Measurements from ENCODE around the gene CAMTA1. TPM values are rescaled to one million over a fixed set of nuclear protein-coding genes. Genes with fewer than 3 reads are reported as not detected.

Gene CAMTA1
- total and polyA plus RNA-seq, 4 donors: 18.0 to 93.5 (median 35.8) TPM

- H3K9ac ChIP-seq (ENCODE audit: low read depth in 1 of 2, low read length in 2 of 2): no peak overlapping the region
- no peaks in the 10 kb centered on the region for H3K9me3 ChIP-seq (ENCODE audit: control insufficient read depth in 4 of 4, low read length in 3 of 4)
- peaks cover 0 to 3% (median 0%) of the 10 kb centered on the region in 4 donors for H3K27me3 ChIP-seq (ENCODE audit: control insufficient read depth in 4 of 4, insufficient read depth in 4 of 4, low read length in 3 of 4)
- H3K36me3 ChIP-seq (ENCODE audit: control insufficient read depth in 4 of 4, insufficient read depth in 3 of 4, low read depth in 1 of 4, low read length in 3 of 4): no peaks in the 10 kb centered on the region
- no peak for TF ChIP-seq NR2F2 (IDR thresholded peaks at IDR 0.05)
- TF ChIP-seq TAF1 (conservative IDR thresholded peaks at IDR 0.05): no peak
- TF ChIP-seq HNF4G (IDR thresholded peaks at IDR 0.05): no peak
- no peak for TF ChIP-seq REST (IDR thresholded peaks at IDR 0.05)
- TF ChIP-seq, protein P1, sequence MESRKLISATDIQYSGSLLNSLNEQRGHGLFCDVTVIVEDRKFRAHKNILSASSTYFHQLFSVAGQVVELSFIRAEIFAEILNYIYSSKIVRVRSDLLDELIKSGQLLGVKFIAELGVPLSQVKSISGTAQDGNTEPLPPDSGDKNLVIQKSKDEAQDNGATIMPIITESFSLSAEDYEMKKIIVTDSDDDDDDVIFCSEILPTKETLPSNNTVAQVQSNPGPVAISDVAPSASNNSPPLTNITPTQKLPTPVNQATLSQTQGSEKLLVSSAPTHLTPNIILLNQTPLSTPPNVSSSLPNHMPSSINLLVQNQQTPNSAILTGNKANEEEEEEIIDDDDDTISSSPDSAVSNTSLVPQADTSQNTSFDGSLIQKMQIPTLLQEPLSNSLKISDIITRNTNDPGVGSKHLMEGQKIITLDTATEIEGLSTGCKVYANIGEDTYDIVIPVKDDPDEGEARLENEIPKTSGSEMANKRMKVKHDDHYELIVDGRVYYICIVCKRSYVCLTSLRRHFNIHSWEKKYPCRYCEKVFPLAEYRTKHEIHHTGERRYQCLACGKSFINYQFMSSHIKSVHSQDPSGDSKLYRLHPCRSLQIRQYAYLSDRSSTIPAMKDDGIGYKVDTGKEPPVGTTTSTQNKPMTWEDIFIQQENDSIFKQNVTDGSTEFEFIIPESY (IDR thresholded peaks at IDR 0.05): no peak
- TF ChIP-seq EGR1 (IDR thresholded peaks at IDR 0.05; ENCODE audit: low read depth in 2 of 2): no peak
- H3K4me3 ChIP-seq (ENCODE audit: low read depth in 1 of 3, low read length in 3 of 3): no peak overlapping the region
- DNase-seq (ENCODE audit: low spot score): no peak
- H3K4me1 ChIP-seq (ENCODE audit: control insufficient read depth in 4 of 4, insufficient read depth in 4 of 4, low read length in 3 of 4): no peaks in the 10 kb centered on the region
- WGBS: 87% methylated on average over 9 of the region's 9 CpGs
- H3K27ac ChIP-seq (ENCODE audit: low read depth in 1 of 2, low read length in 2 of 2): no peak overlapping the region
These were observed 202.7 kb downstream of the CAMTA1 start for GRCh38 chr1:6987940-6988339.

DNA sequence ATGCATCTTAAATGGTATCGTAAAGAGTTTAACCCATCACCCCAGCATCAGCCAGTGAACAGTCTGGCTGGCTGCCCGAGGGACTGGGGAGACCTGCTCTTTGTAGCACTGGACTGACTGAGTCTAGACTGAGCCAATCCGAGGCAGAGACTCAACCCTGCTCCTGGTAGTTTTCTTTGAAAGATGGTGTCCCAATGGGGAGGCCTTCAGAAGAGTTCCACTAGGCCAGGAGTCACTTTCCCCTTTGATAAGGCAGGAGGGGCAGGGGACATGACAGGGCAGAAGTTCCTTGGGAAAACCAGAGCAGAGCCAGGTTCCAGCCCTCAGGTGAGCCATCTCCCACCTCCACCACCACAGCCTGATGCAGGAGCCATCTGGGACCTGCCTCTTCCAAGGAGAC is 203.5 kb downstream of the CAMTA1 start:
- H3K27me3 ChIP-seq (ENCODE audit: control insufficient read depth in 4 of 4, insufficient read depth in 4 of 4, low read length in 3 of 4): peaks cover 0 to 3% (median 0%) of the 10 kb centered on the region in 4 donors
- 84% methylated on average over 3 of the region's 3 CpGs for WGBS
- H3K36me3 ChIP-seq (ENCODE audit: control insufficient read depth in 4 of 4, insufficient read depth in 3 of 4, low read depth in 1 of 4, low read length in 3 of 4): no peaks in the 10 kb centered on the region
- H3K27ac ChIP-seq (ENCODE audit: low read depth in 1 of 2, low read length in 2 of 2): no peak overlapping the region
- no peak for DNase-seq (ENCODE audit: low spot score)
- H3K9ac ChIP-seq (ENCODE audit: low read depth in 1 of 2, low read length in 2 of 2): no peak overlapping the region
- no peaks in the 10 kb centered on the region for H3K4me1 ChIP-seq (ENCODE audit: control insufficient read depth in 4 of 4, insufficient read depth in 4 of 4, low read length in 3 of 4)
- H3K9me3 ChIP-seq (ENCODE audit: control insufficient read depth in 4 of 4, low read length in 3 of 4): no peaks in the 10 kb centered on the region
- no peak overlapping the region for H3K4me3 ChIP-seq (ENCODE audit: low read depth in 1 of 3, low read length in 3 of 3)
- TF ChIP-seq YY1 (IDR thresholded peaks at IDR 0.05): no peak
- TF ChIP-seq HNF4A (conservative IDR thresholded peaks at IDR 0.05): no peak
- TF ChIP-seq GABPA (IDR thresholded peaks at IDR 0.05 in 1 of 2, conservative IDR thresholded peaks at IDR 0.05 in 1 of 2): no peak
- TF ChIP-seq HNF4G (IDR thresholded peaks at IDR 0.05): no peak
- TF ChIP-seq RXRA (IDR thresholded peaks at IDR 0.05): no peak
- TF ChIP-seq, protein P2, sequence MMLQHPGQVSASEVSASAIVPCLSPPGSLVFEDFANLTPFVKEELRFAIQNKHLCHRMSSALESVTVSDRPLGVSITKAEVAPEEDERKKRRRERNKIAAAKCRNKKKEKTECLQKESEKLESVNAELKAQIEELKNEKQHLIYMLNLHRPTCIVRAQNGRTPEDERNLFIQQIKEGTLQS (IDR thresholded peaks at IDR 0.05): no peak
- no peak for TF ChIP-seq REST (IDR thresholded peaks at IDR 0.05)
- TF ChIP-seq SP1 (IDR thresholded peaks at IDR 0.05): no peak
- no peak for TF ChIP-seq JUND (IDR thresholded peaks at IDR 0.05)
- TF ChIP-seq, protein P1 (IDR thresholded peaks at IDR 0.05): no peak
- no peak for TF ChIP-seq FOXA1 (IDR thresholded peaks at IDR 0.05)
- TF ChIP-seq EGR1 (IDR thresholded peaks at IDR 0.05; ENCODE audit: low read depth in 2 of 2): no peak
- TF ChIP-seq RAD21 (IDR thresholded peaks at IDR 0.05): no peak
- no peak for TF ChIP-seq TAF1 (conservative IDR thresholded peaks at IDR 0.05)
- TF ChIP-seq, protein P3, sequence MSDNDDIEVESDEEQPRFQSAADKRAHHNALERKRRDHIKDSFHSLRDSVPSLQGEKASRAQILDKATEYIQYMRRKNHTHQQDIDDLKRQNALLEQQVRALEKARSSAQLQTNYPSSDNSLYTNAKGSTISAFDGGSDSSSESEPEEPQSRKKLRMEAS (IDR thresholded peaks at IDR 0.05): no peak
- no peak for TF ChIP-seq FOXA2 (IDR thresholded peaks at IDR 0.05)
- TF ChIP-seq NR2F2 (IDR thresholded peaks at IDR 0.05): no peak

All from liver (tissue), 9 donors.